A549 (cell line): ENCODE data around the gene GOPC.

Experiments used
- CEBPB ChIP-seq, 2 experiments: fragments of >200 bp in 1 of 2; sonication (Bioruptor Twin) in 1 of 2; formaldehyde crosslinking in 1 of 2; IDR thresholded peaks; 2 replicates each; pipeline ENCODE4 v1.6.1; 2012 to 2016
- CHD4 ChIP-seq: fragments of 200-600 bp; sonication (generic); IDR thresholded peaks from 2 replicates; pipeline ENCODE4 v1.6.1; 2016; ENCODE audit warnings: antibody characterized with exemption, mild to moderate bottlenecking, borderline replicate concordance
- EP300 ChIP-seq, 2 experiments: fragments of >200 bp; sonication (Bioruptor Twin); formaldehyde crosslinking; IDR thresholded peaks; 2 replicates in 1 of 2; 3 replicates in 1 of 2; pipeline ENCODE4 v1.6.1; 2016 to 2017
- MAZ ChIP-seq: fragments of 150-350 bp; IDR thresholded peaks from 2 replicates; pipeline ENCODE4 v1.6.1; 2014; ENCODE audit warnings: antibody characterized with exemption, low read depth, low read length, borderline replicate concordance
- POLR2A ChIP-seq: IDR thresholded peaks from 2 replicates; pipeline ENCODE4 v1.6.1; 2012; ENCODE audit warnings: mild to moderate bottlenecking, low read length
- POLR2AphosphoS2 ChIP-seq: conservative IDR thresholded peaks from 2 replicates; pipeline ENCODE4 v1.6.1; 2012; ENCODE audit warnings: low read length, improper control_type of control experiment, inconsistent platforms
- RAD21 ChIP-seq, 2 experiments: fragments of >200 bp in 1 of 2; sonication (Bioruptor Twin) in 1 of 2; formaldehyde crosslinking in 1 of 2; IDR thresholded peaks in 1 of 2; conservative IDR thresholded peaks in 1 of 2; 2 replicates in 1 of 2; 3 replicates in 1 of 2; pipeline ENCODE4 v1.6.1; 2012 to 2018; ENCODE audit warnings: inconsistent platforms in 1 of 2
- RCOR1 ChIP-seq: fragments of 150-350 bp; IDR thresholded peaks from 2 replicates; pipeline ENCODE4 v1.6.1; 2014; ENCODE audit warnings: antibody characterized with exemption, low read length, low read depth
- RFX5 ChIP-seq: fragments of 450-650 bp; IDR thresholded peaks from 2 replicates; pipeline ENCODE4 v1.7.1; 2014; ENCODE audit warnings: antibody characterized with exemption, mild to moderate bottlenecking, moderate library complexity
- SMC3 ChIP-seq: fragments of >200 bp; sonication (Bioruptor Twin); formaldehyde crosslinking; IDR thresholded peaks from 3 replicates; pipeline ENCODE4 v1.6.1; 2018; ENCODE audit warnings: inconsistent platforms
- TP53 ChIP-seq: fragments of 250-450 bp; sonication (Bioruptor Pico); IDR thresholded peaks from 2 replicates; pipeline ENCODE4 v1.5.0; 2021; ENCODE audit warnings: mild to moderate bottlenecking, moderate library complexity
- TF ChIP-seq, protein P1 (sequence below): fragments of >200 bp; sonication (Bioruptor Twin); formaldehyde crosslinking; IDR thresholded peaks from 3 replicates; pipeline ENCODE4 v1.5.1; 2016
- TF ChIP-seq, protein P2 (sequence below): fragments of 200-600 bp; sonication (generic); IDR thresholded peaks from 2 replicates; pipeline ENCODE4 v1.6.1; 2016; ENCODE audit warnings: antibody characterized with exemption, mild to moderate bottlenecking, moderate library complexity
- TF ChIP-seq, protein P3 (sequence below): fragments of 450-650 bp; IDR thresholded peaks from 2 replicates; pipeline ENCODE4 v1.6.1; 2014; ENCODE audit warnings: antibody characterized with exemption

DNA sequence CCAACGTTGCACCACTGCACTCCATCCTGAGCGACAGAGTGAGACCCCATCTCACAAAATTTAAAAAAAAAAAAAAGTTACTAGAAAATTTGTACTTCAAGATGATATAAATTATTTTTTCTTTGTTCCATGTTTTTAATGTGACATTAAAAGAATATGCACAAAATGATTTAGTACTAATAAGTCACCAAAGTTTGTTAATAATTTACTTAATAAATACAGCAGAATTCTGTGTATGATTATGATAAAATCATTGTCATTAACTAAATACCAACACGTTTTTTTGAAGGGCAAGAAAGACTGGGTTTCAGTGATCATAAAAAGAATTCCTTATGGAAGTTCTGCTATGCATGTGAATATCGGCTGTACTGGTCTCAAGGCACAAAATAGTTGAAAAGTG, 28.1 kb downstream of the GOPC start:
- TF ChIP-seq, protein P1, sequence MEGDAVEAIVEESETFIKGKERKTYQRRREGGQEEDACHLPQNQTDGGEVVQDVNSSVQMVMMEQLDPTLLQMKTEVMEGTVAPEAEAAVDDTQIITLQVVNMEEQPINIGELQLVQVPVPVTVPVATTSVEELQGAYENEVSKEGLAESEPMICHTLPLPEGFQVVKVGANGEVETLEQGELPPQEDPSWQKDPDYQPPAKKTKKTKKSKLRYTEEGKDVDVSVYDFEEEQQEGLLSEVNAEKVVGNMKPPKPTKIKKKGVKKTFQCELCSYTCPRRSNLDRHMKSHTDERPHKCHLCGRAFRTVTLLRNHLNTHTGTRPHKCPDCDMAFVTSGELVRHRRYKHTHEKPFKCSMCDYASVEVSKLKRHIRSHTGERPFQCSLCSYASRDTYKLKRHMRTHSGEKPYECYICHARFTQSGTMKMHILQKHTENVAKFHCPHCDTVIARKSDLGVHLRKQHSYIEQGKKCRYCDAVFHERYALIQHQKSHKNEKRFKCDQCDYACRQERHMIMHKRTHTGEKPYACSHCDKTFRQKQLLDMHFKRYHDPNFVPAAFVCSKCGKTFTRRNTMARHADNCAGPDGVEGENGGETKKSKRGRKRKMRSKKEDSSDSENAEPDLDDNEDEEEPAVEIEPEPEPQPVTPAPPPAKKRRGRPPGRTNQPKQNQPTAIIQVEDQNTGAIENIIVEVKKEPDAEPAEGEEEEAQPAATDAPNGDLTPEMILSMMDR = no peak
- TF ChIP-seq EP300 (IDR thresholded peaks at IDR 0.05) (no peak), MAZ (no peak), SMC3 (no peak), TP53 (CRISPR knock-in tag) (no peak), RAD21 (conservative IDR thresholded peaks at IDR 0.05 in 1 of 2, IDR thresholded peaks at IDR 0.05 in 1 of 2) (no peak), CEBPB (IDR thresholded peaks at IDR 0.05) (no peak), POLR2A (no peak), CHD4 (no peak), POLR2AphosphoS2 (no peak), RCOR1 (no peak), RFX5 (no peak)
- TF ChIP-seq, protein P2, sequence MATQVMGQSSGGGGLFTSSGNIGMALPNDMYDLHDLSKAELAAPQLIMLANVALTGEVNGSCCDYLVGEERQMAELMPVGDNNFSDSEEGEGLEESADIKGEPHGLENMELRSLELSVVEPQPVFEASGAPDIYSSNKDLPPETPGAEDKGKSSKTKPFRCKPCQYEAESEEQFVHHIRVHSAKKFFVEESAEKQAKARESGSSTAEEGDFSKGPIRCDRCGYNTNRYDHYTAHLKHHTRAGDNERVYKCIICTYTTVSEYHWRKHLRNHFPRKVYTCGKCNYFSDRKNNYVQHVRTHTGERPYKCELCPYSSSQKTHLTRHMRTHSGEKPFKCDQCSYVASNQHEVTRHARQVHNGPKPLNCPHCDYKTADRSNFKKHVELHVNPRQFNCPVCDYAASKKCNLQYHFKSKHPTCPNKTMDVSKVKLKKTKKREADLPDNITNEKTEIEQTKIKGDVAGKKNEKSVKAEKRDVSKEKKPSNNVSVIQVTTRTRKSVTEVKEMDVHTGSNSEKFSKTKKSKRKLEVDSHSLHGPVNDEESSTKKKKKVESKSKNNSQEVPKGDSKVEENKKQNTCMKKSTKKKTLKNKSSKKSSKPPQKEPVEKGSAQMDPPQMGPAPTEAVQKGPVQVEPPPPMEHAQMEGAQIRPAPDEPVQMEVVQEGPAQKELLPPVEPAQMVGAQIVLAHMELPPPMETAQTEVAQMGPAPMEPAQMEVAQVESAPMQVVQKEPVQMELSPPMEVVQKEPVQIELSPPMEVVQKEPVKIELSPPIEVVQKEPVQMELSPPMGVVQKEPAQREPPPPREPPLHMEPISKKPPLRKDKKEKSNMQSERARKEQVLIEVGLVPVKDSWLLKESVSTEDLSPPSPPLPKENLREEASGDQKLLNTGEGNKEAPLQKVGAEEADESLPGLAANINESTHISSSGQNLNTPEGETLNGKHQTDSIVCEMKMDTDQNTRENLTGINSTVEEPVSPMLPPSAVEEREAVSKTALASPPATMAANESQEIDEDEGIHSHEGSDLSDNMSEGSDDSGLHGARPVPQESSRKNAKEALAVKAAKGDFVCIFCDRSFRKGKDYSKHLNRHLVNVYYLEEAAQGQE = no peak
- TF ChIP-seq, protein P3, sequence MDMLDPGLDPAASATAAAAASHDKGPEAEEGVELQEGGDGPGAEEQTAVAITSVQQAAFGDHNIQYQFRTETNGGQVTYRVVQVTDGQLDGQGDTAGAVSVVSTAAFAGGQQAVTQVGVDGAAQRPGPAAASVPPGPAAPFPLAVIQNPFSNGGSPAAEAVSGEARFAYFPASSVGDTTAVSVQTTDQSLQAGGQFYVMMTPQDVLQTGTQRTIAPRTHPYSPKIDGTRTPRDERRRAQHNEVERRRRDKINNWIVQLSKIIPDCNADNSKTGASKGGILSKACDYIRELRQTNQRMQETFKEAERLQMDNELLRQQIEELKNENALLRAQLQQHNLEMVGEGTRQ = no peak
